ENCODE measurements around the gene IFI30.
"Not testable (repeated sequence)": the region's sequence is repeated elsewhere in the genome, so short reads cannot be mapped to it uniquely, and the experiment has no call there.

The IFI30 gene

DNA sequence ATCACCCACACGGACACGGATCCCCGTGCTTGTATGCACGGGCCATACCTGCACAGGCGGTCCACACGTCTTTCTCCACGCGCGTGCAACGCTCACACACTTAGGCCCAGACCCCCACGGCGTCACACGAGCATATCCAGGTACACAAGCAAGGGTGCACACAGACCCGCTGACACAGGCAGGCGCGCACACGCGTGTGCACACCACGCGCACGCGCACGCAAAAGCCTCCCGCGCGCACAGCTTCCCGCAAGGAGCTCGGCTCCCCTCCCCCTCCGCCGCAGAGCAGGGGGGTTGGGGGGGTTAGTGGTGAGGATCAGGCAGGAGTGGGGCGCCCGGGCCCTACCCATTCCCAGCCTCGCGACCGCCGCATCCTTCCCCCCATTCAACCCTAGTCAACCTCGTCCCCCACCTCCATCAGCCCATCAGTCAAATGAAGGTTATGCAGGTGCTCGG is 29.8 kb downstream of the IFI30 start:
- no peak for DNase-seq (ENCODE audit: low read depth)

DNA sequence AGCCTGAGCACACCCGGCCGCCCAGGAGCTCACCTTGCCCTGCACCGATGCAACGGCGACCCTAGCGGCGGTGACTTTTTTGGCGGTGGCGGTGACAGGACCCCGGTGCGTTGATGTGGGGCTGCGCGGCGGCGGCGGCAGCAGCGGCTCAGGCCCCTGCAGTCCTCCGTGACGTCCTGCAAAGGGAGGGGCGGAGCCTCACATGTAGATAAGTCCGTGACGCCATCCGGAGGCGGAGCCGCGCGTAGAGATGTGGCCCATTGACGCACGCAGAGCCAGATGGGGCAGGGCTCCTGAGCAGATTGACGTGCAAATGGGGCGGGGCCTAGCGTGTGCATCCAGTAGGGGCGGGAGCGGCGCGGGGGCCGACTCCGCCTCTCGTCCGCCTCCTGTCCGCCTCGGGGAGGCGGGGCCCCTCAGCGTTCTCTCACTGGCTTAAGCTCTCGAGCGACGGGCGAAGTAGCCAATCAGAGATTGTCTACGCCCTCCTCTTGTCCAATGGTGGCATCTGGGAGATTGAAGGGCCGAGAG is 30.3 kb downstream of the IFI30 start, which contains the start of gene RAB3A:
TSS of gene RAB3A (minus strand) at position 180 of the 531 bp plus-strand sequence. CDS start 1,302 bp downstream, outside the sequence.
- peak; percentile 100 for DNase-seq (ENCODE audit: low read depth)

DNA sequence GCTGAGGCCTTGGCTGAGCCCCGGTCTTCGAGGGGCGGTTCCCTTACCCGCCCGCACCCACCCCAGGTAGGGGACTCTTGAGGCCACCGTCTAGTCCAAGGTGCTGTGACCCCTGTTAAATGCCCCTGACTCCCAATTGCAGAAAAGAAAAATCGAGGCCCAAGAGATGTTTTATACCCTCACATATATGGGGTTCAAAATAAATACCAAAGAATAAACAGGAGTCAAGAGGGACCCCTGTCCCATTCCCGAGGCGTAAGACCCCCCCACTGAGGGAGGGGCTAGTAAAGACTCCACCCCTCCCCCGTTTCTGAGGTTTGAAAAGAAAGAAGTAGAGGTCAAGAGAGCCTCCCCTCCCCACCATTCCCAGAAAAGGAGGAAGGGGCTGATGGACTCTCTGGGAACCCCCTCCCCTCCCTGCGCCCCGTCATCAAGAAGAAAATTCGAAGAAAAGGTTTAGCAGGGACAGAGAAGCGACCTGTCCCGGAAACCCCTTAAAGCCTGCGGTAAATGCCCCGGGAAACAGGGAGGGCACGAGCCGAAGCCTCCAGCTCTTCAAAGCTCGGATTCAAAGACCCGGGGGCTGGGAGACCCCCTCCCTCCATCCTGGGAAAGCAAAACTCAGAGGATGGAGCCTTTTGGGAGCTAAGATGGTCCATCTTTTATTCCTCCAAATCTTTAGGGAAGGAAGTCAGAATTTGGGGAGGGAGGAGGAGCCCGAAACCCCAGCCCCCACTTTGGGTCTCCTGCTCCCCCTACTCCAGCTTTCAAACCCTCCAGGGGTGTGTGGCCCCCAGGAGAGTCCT is 31.0 kb downstream of the IFI30 start:
- no peak for DNase-seq (ENCODE audit: low read depth)

DNA sequence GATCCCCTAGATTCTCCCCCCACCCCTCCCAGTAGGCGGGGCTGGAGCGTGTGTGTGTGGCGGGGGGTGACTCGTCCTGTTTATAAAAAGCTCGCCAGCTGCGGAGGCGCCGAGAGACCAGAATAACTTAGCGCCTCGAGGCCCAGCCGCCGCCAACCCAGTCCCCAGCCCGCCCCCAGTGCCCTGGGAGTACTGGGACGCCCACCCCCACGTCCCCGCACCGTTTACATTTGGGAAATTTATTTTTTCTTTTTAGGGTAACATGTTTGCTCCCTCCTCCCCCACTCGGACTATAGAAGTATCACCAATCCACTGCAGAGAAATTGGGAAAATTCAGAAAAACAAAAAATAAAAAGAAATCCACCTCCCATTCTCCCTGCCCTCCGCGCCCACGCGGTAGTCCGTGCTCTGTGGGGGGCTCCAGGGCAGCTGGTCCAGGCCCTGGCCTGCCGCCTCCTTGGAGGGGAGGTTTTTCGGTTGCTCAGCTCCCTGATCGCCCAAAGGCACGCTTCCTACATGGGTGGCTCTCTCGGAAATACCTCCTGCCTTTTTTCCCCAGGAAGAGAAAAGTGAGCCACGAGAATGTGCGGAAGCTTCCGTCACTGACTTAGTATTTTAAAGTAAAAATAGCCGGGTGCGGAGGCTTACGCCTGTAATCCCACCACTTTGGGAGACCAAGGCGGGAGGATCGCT is 31.7 kb downstream of the IFI30 start:
- peak; percentile 34 for DNase-seq (ENCODE audit: low read depth)

DNA sequence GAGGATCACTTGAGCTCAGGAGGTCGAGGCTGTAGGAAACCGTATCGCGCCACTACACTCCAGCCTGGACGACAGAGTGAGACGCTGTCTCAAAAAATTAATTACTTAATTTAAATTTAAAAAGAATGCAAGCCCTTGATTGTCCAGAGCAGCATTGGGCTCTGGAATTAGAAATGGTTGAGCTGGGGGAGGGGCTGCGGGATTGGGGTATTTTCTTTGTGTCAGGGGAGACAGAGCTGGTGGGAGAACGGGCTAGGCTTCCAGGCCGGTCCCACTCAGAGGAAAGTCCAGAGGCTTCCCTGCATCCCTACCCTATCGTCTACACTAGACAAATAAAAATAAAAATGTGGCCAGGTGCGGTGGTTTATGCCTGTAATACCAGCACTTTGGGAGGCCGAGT is 32.4 kb downstream of the IFI30 start:
- DNase-seq (ENCODE audit: low read depth) = no peak

DNA sequence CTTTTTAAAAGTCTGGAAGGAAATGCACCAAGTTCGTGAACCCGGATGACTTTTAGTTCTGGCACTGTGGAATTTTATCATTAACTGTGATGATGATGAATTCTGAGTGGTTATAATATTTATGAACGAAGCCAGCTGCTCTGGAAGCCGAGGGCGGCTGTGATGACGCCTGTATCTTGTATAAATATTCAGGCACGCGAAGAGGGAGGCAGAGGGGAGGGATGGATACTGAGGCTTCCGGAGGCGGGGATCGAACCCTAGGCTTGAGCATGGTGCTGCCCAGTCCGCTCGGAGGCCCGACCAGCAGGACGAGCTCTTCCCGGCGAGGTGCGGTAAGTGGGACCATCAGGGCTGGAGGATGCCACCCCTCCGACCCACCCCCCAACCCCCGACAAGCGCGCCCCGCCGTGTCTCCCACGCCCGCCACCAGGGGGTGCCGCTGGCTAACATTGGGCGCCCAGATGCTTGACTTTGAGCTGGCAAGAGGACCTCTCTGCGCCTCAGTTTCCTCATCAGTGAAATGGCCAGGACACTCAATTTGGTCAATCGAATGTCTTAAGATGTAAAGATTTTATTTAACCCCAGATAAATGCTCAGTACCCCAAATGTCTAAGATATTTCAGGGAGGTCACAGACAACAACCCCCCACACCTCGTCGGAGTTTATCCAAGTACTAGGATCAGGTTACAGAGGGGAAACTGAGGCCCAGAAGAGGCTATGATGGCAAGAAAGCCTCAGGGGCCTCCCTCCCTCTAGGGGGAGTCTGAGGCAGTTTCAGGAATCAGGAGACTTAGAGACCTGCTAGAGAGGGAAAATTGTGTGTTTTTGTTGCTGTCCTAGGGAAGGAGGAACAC is 34.7 kb downstream of the IFI30 start:
- DNase-seq (ENCODE audit: low read depth) = no peak

DNA sequence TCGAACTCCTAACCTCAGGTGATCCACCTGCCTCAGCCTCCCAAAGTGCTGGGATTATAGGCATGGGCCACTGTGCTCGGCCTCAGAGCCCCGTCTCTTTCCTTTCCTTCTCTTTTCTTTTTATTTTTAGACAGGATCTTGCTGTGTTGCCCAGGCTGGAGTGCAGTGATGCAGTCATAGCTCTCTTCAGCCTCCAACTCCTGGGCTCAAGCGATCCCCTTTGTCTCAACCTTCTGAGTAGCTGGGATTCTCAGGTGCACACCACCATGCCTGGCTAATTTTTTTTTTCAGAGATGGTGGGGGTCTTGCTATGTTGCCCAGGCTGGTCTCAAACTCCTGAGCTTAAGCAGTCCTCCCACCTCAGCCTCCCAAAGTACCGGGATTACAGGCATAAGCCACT is 36.3 kb downstream of the IFI30 start:
- not testable (repeated sequence) for DNase-seq (ENCODE audit: low read depth)

DNA sequence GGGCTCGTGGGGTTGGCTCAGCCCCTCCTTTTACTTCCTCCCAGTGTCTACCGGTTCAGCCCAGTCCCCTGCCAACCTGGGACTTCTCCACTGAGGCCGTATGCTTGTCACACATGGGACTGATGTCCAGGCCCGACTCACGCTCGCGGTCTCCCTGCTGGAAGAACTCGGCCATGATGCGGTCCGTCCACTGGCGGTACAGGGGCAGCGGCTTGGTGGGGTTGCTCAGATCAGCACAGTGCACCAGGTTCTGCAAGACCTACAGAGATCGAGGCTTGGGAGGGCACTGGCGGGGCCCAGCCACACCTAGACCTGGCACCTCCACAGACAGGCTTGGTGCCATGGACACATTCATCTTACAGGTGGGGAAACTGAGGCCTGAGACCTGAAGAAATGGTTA is 38.1 kb downstream of the IFI30 start:
- no peak for DNase-seq (ENCODE audit: low read depth)

DNA sequence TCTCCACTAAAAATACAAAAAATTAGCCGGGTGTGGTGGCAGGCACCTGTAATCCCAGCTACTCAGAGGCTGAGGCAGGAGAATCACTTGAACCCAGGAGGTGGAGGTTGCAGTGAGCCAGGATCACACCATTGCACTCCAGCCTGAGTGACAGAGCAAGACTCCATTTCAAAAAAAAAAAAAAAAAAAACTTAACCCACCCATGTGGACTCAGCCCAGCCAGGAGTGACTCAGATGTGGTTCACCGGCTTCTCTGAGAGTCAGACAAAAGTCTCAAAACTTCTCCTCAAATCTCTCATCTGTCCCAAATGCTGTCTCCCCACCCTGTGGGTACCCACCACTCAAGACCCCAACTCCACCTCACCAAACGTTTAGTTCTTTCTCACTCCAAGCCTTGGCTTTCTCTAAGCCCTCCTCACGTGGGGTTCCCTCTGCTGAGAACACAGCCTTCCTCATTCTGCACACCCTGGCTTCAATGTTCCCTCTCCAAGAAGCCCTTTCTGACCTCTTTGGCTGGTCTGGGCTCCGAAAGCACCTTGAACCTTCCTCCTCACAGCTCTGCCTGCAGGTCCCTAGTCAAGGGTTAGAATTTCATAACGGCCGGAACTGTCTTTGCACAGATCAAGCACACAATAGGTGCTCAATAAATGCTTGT is 41.3 kb downstream of the IFI30 start:
- DNase-seq (ENCODE audit: low read depth) = no peak

DNA sequence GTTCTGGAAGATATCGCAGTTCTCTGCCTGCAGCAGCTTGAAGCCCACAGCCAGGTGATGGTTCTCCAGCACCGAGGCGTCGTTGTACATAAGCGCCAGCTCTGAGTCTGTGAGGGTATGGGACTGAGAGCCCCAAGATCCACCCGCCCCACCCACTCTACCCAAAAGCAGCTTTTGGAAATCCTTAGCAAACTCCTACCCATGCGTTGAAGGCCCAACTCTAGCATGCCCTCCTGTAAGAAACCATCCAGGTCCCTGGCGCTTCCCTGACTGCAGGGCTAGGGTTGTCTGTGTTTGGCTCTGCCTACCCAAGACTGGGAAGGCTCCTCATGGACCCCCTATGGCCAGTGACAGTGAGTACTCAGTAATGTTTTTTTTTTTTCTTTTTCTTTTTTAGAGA is 43.2 kb downstream of the IFI30 start:
- DNase-seq (ENCODE audit: low read depth) = no peak

DNA sequence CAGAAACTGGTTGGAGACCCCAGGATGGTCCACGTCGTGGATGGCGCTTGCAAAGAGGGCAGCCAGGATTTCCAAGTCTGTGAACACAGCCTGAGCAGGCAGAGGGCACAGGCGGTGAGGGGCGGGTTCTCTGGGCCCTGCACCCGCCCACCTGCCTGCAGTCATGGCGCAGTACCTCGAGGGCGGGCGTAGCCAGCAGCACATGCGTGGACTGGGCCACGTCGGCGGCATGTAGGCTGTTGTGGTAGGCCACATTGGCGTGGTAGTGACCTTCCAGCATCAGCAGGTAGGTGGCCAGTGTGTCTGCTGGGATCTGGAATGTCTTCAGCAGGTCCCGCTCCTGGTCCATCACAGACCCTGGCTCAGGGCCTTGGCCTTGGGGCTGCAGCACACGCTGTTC is 44.5 kb downstream of the IFI30 start:
- DNase-seq (ENCODE audit: low read depth) = no peak

DNA sequence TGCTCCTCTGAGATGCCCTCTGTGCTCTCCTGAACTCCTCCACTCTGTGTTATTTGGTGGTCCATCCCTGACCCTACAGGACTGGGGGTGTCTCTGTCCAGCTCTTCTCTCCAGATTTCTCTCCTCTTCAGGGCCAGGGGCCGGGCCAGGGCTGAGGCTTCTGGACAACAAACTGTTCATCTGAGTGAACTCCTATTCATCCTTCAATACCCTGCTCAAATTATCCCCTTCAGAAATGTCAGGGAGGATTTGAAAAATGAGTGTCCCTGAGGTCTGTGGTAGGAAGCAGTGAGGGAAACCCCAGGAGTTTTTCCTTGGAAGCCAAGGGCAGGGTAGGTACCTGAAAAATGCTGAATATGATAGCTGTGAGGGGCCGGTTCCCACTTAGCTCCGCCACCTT is 45.0 kb downstream of the IFI30 start:
- no peak for DNase-seq (ENCODE audit: low read depth)

DNA sequence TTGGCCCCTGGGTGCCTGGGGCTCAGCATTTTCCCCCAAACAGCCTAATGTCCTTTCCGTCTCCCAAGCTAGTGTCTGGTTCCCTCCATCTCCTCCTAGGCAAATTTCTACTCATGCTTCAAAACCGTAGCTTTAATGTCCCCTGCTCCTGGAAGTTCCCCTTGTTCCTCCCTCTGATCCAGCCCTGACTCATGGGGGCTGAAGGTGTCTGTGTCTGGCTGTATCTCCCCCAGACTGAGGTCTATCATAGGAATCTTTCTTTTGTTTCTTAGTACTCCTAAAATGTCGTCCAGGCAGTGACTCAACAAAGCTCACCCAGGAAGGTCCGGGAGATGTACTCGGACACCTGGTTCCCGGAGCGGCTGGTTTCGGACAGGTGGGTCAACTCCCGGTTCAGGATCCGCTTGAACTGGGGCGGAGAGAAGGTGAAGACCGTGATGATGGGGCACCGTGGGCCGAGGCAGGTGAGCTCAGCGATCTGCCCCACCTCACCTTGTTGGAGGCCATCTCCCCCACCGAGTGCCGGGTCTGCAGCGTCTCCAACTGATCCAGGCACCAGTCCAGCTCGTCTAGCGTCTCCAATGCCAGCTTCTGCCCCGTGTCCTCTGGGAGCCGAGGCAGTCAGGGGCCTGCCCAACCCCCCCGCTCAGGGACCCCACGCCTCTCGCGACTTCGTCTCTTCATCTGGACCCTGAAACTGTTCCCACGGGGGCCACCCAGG is 46.5 kb downstream of the IFI30 start:
- no peak for DNase-seq (ENCODE audit: low read depth)

DNA sequence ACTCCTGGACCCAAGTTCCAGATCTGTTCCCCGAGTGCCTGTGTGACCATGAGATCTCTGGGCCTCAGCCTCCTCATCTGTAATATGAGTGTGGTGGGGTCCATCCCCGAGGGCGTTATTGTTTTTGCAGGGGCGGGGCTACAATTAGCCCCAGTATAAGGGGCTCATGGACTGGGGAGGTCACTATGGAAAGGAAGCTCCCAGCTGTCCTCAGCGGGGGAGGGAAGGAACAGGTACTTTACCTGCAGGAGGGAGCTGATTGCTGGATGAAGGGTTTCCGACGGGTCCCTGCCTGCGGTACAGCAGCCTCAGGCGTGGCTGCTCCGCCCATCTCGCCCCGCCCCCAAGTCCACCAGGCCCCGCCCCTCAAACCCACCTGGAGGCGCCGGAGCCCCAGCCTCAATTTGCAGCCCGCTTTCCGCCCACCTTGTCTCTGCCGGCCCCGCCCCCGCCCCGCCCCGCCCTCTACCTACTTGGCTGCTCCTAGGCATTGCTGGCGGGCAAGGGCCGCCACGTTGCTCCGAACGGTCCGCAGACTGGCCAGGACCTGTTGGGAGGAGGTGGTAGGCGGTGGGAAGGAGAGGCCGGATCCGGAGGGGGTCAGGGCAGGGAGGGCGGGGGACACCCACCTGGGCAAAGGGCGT is 47.1 kb downstream of the IFI30 start:
- DNase-seq (ENCODE audit: low read depth) = no peak

DNA sequence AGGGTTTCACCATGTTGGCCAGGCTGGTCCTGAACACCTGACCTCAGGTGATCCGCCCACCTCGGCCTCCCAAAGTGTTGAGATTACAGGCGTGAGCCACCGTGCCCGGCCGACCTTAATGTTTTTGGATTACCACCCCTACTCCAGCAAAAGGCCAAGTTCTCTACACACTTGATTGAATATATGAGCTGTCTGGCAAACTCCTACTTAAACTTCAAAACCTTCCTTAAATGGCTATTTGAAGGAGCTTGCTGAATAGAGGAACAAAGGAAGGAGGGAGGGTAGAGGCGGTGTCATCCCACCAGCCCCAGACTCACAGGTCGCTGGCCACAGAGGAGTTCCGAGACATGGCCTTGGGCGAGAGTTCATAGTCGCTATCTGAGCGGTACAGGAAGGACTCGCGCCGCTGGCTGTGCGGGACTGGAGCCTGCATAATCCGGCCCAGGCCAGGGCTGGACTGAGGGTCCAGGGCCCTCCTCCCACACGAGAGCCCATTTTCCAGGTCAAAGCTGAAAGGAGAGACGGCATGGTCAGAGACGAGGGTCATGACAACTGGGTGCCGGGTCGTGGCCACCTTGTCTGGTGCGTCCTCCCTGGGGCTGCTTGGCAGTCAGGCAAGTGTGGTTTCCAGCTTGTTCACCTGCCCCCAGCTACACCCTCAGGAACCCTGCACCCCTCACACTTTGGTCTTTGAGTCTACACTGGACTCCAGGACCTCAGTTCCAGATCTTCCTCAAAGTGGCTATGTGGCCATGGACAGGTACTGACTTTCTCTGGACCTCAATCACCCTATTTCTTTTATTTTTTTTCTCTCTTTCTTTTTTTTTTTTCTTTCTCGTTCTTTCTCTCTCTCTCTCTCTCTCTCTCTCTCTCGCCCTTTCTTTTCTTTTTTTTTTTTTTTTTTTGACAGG is 48.5 kb downstream of the IFI30 start:
- no peak for DNase-seq (ENCODE audit: low read depth)

DNA sequence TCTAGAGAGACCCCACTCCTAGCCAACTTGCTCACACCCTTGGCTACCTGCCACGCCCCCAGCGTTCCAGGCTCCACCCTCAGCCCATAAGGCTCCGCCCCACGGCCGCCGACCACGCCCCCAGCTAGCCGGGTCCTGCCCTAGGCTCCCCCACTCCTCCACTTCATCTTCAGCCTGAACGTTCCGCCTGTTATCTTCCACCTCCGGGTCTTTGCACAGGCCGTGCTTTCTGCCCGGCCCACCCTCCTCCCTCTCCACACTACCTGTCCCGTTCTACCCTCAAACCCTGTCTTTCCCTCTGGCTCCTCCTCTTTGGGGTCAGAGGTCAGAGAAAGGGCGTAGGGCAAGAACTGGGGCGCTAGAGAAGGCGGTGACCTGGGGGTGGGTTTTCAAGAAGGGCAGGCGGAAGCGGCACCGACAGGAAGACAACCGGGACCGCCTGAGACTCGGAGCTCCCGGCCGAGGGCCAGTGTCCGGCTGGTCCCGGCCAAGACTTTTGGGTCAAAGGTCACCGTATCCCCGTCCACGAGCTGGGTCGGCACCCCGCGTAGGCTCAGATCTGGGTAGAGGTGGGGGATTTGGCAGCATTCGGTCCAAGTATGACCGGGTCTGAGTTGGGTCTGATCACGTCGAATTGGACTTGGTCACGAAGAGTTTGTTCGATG is 50.4 kb downstream of the IFI30 start:
- DNase-seq (ENCODE audit: low read depth) = no peak

DNA sequence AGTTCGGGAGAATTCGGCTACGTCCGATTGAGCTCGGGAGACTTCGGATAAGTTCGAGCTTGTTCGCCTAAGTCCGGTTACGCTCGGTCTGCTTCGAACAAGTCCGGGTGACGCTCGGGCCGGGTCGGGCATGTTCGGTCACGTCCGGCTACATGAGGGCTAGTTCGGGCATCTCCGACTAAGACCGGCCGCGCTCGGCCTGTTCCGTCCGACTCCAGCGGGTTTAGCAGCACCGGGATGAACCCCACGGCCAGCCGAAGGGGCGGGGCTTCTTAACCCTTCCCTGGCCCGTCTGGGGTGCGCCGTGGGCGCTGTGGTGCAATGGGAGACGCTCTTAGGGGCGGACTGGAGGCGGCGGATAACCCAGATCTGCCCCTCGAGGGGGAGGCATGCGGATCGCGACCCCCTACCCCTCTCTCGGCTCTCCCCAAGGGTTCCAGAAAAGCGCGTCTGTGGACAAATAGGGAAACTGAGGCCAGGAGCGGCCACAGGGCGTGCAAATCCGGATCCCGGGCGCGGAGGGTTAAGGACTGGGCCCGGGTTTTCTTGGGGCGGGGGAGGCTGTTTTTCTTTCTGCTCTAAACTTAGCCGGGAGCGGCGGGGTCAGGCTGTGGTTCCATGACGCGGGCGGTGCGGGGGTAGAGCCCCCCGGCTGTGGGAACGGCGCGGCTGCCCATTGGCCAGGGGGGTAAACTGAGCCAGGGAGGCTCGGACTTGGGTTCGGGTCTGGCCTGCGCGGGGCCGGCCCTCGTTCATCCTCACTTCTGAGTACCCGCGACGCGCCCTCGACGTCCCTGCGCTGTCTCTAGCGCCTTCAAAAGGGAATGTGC is 51.1 kb downstream of the IFI30 start:
- DNase-seq (ENCODE audit: low read depth) = peak; percentile 97

DNA sequence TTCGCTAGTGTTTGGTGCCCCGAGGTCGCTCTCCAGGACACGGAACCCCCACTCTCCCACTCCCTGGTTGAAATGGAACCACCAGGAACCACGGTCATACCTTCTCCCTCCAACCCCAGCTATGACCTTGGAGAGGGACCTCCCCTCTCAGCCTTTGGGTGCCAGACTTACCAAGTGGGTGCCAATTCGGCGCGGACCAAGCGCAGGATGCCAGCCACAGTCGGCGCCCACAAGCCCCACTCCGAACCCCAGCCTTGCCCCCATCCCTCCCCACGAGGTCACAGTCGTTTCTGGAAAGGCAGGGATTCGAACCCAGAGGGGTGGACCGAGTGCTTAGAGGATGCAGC is 51.7 kb downstream of the IFI30 start:
- DNase-seq (ENCODE audit: low read depth) = no peak
